BLaER1 treated with 17β-estradiol and CSF1 and Interleukin-3, amounts not matched to agents 10 nM and 100 nM (cell line): ENCODE measurements around the gene PRKCE.

Source experiments
- H3K27ac ChIP-seq, 11 experiments: shearing (Covaris generic); formaldehyde crosslinking; 2 replicates each; pipeline ENCODE4 v1.8.1; 2022
- H3K27me3 ChIP-seq, 11 experiments: shearing (Covaris generic); formaldehyde crosslinking; 2 replicates each; pipeline ENCODE4 v1.8.1; 2022
- H3K36me3 ChIP-seq, 11 experiments: shearing (Covaris generic); formaldehyde crosslinking; 2 replicates each; pipeline ENCODE4 v1.8.1; 2022
- H3K4me1 ChIP-seq, 10 experiments: shearing (Covaris generic); formaldehyde crosslinking; 2 replicates each; pipeline ENCODE4 v1.8.1; 2022
- H3K4me2 ChIP-seq, 11 experiments: shearing (Covaris generic); formaldehyde crosslinking; 2 replicates each; pipeline ENCODE4 v1.8.1; 2022
- H3K4me3 ChIP-seq, 10 experiments: shearing (Covaris generic); formaldehyde crosslinking; 2 replicates each; pipeline ENCODE4 v1.8.1; 2022
- H3K9ac ChIP-seq, 11 experiments: shearing (Covaris generic); formaldehyde crosslinking; 2 replicates each; pipeline ENCODE4 v1.8.1; 2022
- H3K9me3 ChIP-seq, 11 experiments: shearing (Covaris generic); formaldehyde crosslinking; replicated peaks in 1 of 11; 2 replicates each; pipeline ENCODE4 v1.8.1; 2022
- H4K20me1 ChIP-seq, 11 experiments: shearing (Covaris generic); formaldehyde crosslinking; 2 replicates each; pipeline ENCODE4 v1.8.1; 2022
- Cebpa-rat ChIP-seq, 11 experiments: shearing (Covaris generic); IDR thresholded peaks; 2 replicates each; pipeline ENCODE4 v1.8.1; 2022

Gene PRKCE

GRCh38 chr2:45840481-45840880 is 189.0 kb downstream of the PRKCE start:
- H3K9ac ChIP-seq, result peak overlapping the region in 8 of 11 experiments; percentile 14 to 73 (median 57); a peak in 14 of 22 replicates
- peak overlapping the region in 4 of 10 experiments; percentile 7 to 40 (median 23); a peak in 6 of 20 replicates for H3K4me3 ChIP-seq
- H3K27me3 ChIP-seq, result no peaks in the 10 kb centered on the region
- peaks cover 87 to 100% (median 100%) of the 10 kb centered on the region in 10 experiments for H3K4me1 ChIP-seq
- H4K20me1 ChIP-seq, result peaks cover 3 to 75% (median 25%) of the 10 kb centered on the region in 11 experiments; a peak in 17 of 22 replicates
- H3K9me3 ChIP-seq, result no peaks in the 10 kb centered on the region; a peak in 1 of 22 replicates
- H3K4me2 ChIP-seq, result peak overlapping the region; percentile 25 to 94 (median 85)
- peaks cover 0 to 19% (median 4%) of the 10 kb centered on the region in 11 experiments; a peak in 12 of 22 replicates for H3K36me3 ChIP-seq
- TF ChIP-seq Cebpa-rat (IDR thresholded peaks at IDR 0.05), result no peak
- H3K27ac ChIP-seq, result peak overlapping the region in 9 of 11 experiments; percentile 10 to 86 (median 80); a peak in 17 of 22 replicates

- Histone ChIP-seq H3K4me2 (peak overlapping the region; percentile 78 to 94 (median 85)), H3K9me3 (peaks cover 0 to 11% (median 0%) of the 10 kb centered on the region in 11 experiments; a peak in 4 of 22 replicates), H3K27me3 (no peaks in the 10 kb centered on the region), H3K9ac (peak overlapping the region in 7 of 11 experiments; percentile 18 to 73 (median 70); a peak in 11 of 22 replicates), H3K36me3 (peaks cover 4 to 33% (median 18%) of the 10 kb centered on the region in 11 experiments; a peak in 18 of 22 replicates), H3K27ac (peak overlapping the region in 8 of 11 experiments; percentile 33 to 86 (median 80); a peak in 14 of 22 replicates), H3K4me3 (peak overlapping the region in 3 of 10 experiments; percentile 18 to 45 (median 29); a peak in 5 of 20 replicates), H3K4me1 (peaks cover 81 to 100% (median 98%) of the 10 kb centered on the region in 10 experiments), H4K20me1 (peaks cover 0 to 61% (median 14%) of the 10 kb centered on the region in 11 experiments; a peak in 15 of 22 replicates)
- no peak for TF ChIP-seq Cebpa-rat (IDR thresholded peaks at IDR 0.05)
Observed at GRCh38 chr2:45841752-45842407, 190.4 kb downstream of the PRKCE start.

DNA sequence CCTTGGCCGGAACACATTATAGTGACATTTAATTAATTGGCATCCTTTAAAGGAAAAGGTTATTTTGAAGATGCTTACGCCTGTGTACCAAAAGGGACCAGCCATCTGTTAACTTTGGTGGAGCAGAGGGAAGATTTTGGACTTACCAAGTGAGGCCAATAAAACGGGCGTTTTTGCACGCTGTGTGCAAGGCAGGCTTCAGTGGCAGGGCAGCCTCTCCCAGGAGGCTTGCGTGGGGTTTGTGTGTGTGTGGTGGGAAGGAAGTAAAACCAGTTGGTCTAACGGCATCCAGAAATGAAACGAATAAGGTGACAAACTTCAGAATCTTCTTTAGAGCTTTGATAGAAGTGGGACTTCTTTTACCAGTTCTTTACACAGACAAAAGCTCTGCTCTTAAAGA is 191.7 kb downstream of the PRKCE start:
- Histone ChIP-seq H3K27ac (peak overlapping the region in 9 of 11 experiments; percentile 54 to 86 (median 80); a peak in 18 of 22 replicates), H3K4me2 (peak overlapping the region; percentile 78 to 94 (median 85)), H3K9ac (peak overlapping the region in 9 of 11 experiments; percentile 28 to 73 (median 68); a peak in 17 of 22 replicates), H3K36me3 (peaks cover 4 to 45% (median 31%) of the 10 kb centered on the region in 11 experiments; a peak in 18 of 22 replicates), H4K20me1 (peaks cover 0 to 49% (median 6%) of the 10 kb centered on the region in 11 experiments; a peak in 14 of 22 replicates), H3K27me3 (no peaks in the 10 kb centered on the region), H3K4me1 (peaks cover 69 to 99% (median 85%) of the 10 kb centered on the region in 10 experiments), H3K4me3 (peak overlapping the region in 8 of 10 experiments; percentile 0 to 49 (median 34); a peak in 14 of 20 replicates), H3K9me3 (peaks cover 0 to 21% (median 0%) of the 10 kb centered on the region in 11 experiments; a peak in 4 of 22 replicates)
- no peak for TF ChIP-seq Cebpa-rat (IDR thresholded peaks at IDR 0.05)

DNA sequence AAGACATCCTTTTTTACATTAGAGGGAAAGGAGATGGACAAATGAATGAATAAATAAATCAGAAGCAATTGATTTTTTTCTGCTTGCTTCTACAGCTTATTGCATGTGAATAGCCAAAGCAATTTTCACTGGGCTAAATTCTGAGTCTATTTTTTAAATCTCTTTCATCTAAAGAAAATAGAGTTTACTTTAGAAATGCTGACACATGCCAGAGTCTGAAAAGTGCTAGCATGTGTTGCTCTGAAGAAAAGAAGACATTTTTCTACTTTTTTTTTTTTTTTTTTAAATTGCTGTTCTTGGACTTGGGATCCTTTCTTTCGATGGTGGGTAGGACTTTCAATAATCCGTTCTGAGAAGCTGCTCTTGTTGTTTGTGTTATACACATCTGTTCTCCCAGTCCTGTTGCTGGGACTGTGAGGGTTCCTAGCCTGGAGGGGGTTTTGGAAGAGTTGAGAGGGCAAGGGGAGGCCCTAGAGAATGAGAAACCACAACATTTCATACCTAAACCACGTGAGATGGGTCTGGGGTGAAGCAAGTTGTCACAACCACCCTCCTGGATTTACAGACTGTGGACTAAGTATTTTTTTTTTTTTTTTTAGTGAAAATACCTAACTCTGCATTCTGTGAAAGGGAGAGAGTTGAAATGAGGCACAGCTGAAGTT is 193.5 kb downstream of the PRKCE start:
- Histone ChIP-seq H3K4me3 (no peak overlapping the region), H3K9me3 (peaks cover 0 to 33% (median 0%) of the 10 kb centered on the region in 11 experiments; a peak in 5 of 22 replicates), H3K27me3 (no peaks in the 10 kb centered on the region), H3K9ac (peak overlapping the region in 4 of 11 experiments; percentile 44 to 73 (median 58); a peak in 4 of 22 replicates), H3K4me2 (peak overlapping the region; percentile 78 to 94 (median 85); a peak in 21 of 22 replicates), H3K27ac (peak overlapping the region in 8 of 11 experiments; percentile 8 to 86 (median 80); a peak in 15 of 22 replicates), H3K4me1 (peaks cover 69 to 99% (median 83%) of the 10 kb centered on the region in 10 experiments), H4K20me1 (peaks cover 0 to 31% (median 6%) of the 10 kb centered on the region in 11 experiments; a peak in 10 of 22 replicates), H3K36me3 (peaks cover 4 to 61% (median 40%) of the 10 kb centered on the region in 11 experiments; a peak in 18 of 22 replicates)
- TF ChIP-seq Cebpa-rat (IDR thresholded peaks at IDR 0.05), result no peak

GRCh38 chr2:45845566-45845965 is 194.1 kb downstream of the PRKCE start:
- H3K27me3 ChIP-seq, result no peaks in the 10 kb centered on the region
- peak overlapping the region in 6 of 11 experiments; percentile 79 to 86 (median 80); a peak in 9 of 22 replicates for H3K27ac ChIP-seq
- peak overlapping the region in 10 of 11 experiments; percentile 78 to 94 (median 85); a peak in 20 of 22 replicates for H3K4me2 ChIP-seq
- peaks cover 4 to 66% (median 40%) of the 10 kb centered on the region in 11 experiments; a peak in 18 of 22 replicates for H3K36me3 ChIP-seq
- H3K4me1 ChIP-seq, result peaks cover 67 to 99% (median 83%) of the 10 kb centered on the region in 10 experiments
- H3K9ac ChIP-seq, result peak overlapping the region in 1 of 11 experiments; percentile 70; a peak in 1 of 22 replicates
- no peak overlapping the region for H3K4me3 ChIP-seq
- H4K20me1 ChIP-seq, result peaks cover 0 to 26% (median 6%) of the 10 kb centered on the region in 11 experiments; a peak in 10 of 22 replicates
- no peak for TF ChIP-seq Cebpa-rat (IDR thresholded peaks at IDR 0.05)
- peaks cover 0 to 33% (median 0%) of the 10 kb centered on the region in 11 experiments; a peak in 5 of 22 replicates for H3K9me3 ChIP-seq

GRCh38 chr2:45849491-45850283 is 198.2 kb downstream of the PRKCE start:
- H3K27me3 ChIP-seq, result no peaks in the 10 kb centered on the region
- H3K27ac ChIP-seq, result peak overlapping the region in 8 of 11 experiments; percentile 37 to 56 (median 48); a peak in 16 of 22 replicates
- H3K4me2 ChIP-seq, result peak overlapping the region; percentile 44 to 79 (median 71)
- peaks cover 33 to 88% (median 70%) of the 10 kb centered on the region in 10 experiments for H3K4me1 ChIP-seq
- no peak overlapping the region; a peak in 1 of 22 replicates for H3K9ac ChIP-seq
- H3K36me3 ChIP-seq, result peaks cover 4 to 96% (median 72%) of the 10 kb centered on the region in 11 experiments; a peak in 18 of 22 replicates
- peaks cover 0 to 36% (median 0%) of the 10 kb centered on the region in 11 experiments; a peak in 4 of 22 replicates for H4K20me1 ChIP-seq
- no peak overlapping the region for H3K4me3 ChIP-seq
- H3K9me3 ChIP-seq, result peaks cover 0 to 43% (median 0%) of the 10 kb centered on the region in 11 experiments; a peak in 6 of 22 replicates
- peak in 6 of 11 experiments; percentile 12 to 65 (median 48); a peak in 7 of 22 replicates for TF ChIP-seq Cebpa-rat (IDR thresholded peaks at IDR 0.05)

- peaks cover 4 to 88% (median 73%) of the 10 kb centered on the region in 11 experiments; a peak in 18 of 22 replicates for H3K36me3 ChIP-seq
- peak overlapping the region in 10 of 11 experiments; percentile 44 to 79 (median 71); a peak in 20 of 22 replicates for H3K4me2 ChIP-seq
- peaks cover 0 to 43% (median 0%) of the 10 kb centered on the region in 11 experiments; a peak in 6 of 22 replicates for H3K9me3 ChIP-seq
- no peak overlapping the region for H3K9ac ChIP-seq
- H3K4me3 ChIP-seq, result no peak overlapping the region; a peak in 1 of 20 replicates
- peak overlapping the region in 3 of 11 experiments; percentile 37 to 53 (median 41); a peak in 3 of 22 replicates for H3K27ac ChIP-seq
- H3K27me3 ChIP-seq, result no peaks in the 10 kb centered on the region
- TF ChIP-seq Cebpa-rat (IDR thresholded peaks at IDR 0.05), result no peak
- H4K20me1 ChIP-seq, result peaks cover 0 to 38% (median 0%) of the 10 kb centered on the region in 11 experiments; a peak in 4 of 22 replicates
- H3K4me1 ChIP-seq, result peaks cover 25 to 88% (median 64%) of the 10 kb centered on the region in 10 experiments
Observed at GRCh38 chr2:45850558-45850957, 199.1 kb downstream of the PRKCE start.
